Gastroesophageal sphincter (tissue), 4 donors: ENCODE data around the gene HMGN4. TPM values are rescaled to one million over a fixed set of nuclear protein-coding genes. Genes with fewer than 3 reads are reported as not detected.

Experiments
- ATAC-seq: fragments of 150-250 bp; one replicate; pipeline ENCODE4 v1.9.1; 2016; ENCODE audit warnings: mild to moderate bottlenecking, moderate library complexity
- H3K27ac ChIP-seq, 4 donors: fragments of 200-600 bp; sonication (generic) in 3 of 4; 1 replicate in 3 of 4; 2 replicates in 1 of 4; pipeline ENCODE4 v1.5.1; 2016 to 2019
- H3K27me3 ChIP-seq: fragments of 200-600 bp; sonication (generic); one replicate; pipeline ENCODE4 v1.5.1; 2019
- H3K36me3 ChIP-seq, 2 donors: fragments of 200-600 bp; sonication (generic); one replicate each; pipeline ENCODE4 v1.5.1; 2019; ENCODE audit warnings: control low read depth in 1 of 2
- H3K4me1 ChIP-seq, 3 donors: fragments of 200-600 bp; sonication (generic); 1 replicate in 2 of 3; 2 replicates in 1 of 3; pipeline ENCODE4 v1.5.1; 2016 to 2019; ENCODE audit warnings: control low read depth in 2 of 3
- H3K4me3 ChIP-seq, 2 donors: fragments of 200-600 bp; sonication (generic); one replicate each; pipeline ENCODE4 v1.5.1; 2019; ENCODE audit warnings: mild to moderate bottlenecking in 1 of 2, moderate library complexity in 1 of 2
- H3K9me3 ChIP-seq, 3 donors: fragments of 200-600 bp; sonication (generic); one replicate each; pipeline ENCODE4 v1.5.1; 2017 to 2019; ENCODE audit warnings: control low read depth in 2 of 3
- EP300 ChIP-seq: sonication (generic); formaldehyde crosslinking; IDR thresholded peaks from one replicate; pipeline ENCODE4 v1.6.1; 2017; ENCODE audit warnings: antibody characterized with exemption, mild to moderate bottlenecking
- POLR2A ChIP-seq, 2 donors: fragments of 450-650 bp; IDR thresholded peaks; one replicate each; pipeline ENCODE4 v1.6.1; 2017; ENCODE audit warnings: antibody characterized with exemption in 2 of 2, mild to moderate bottlenecking in 2 of 2, moderate library complexity in 1 of 2
- POLR2AphosphoS5 ChIP-seq: sonication (generic); formaldehyde crosslinking; IDR thresholded peaks from one replicate; pipeline ENCODE4 v1.6.1; 2017; ENCODE audit warnings: antibody characterized with exemption
- WGBS, 2 donors: methylation state at CpG; one replicate each; pipeline ENCODE4 v1.1.5; 2018; ENCODE audit warnings: low coverage in 1 of 2; 5-methylcytosine and 5-hydroxymethylcytosine counted together
- total RNA-seq, 4 donors: library from RNA; depleted of rRNA; stranded (reverse); fragments of >200 nt; gene quantifications; one replicate each; pipeline ENCODE4 v1.1.0, GENCODE V29; 2016
- TF ChIP-seq, protein P1 (sequence below), 4 experiments: fragments of 200-600 bp in 2 of 4; fragments of 450-650 bp in 2 of 4; sonication (generic) in 1 of 4; IDR thresholded peaks; one replicate each; pipeline ENCODE4 v1.5.1; 2017 to 2019; ENCODE audit warnings: antibody characterized with exemption in 4 of 4, mild to moderate bottlenecking in 2 of 4, moderate library complexity in 2 of 4

HMGN4 gene
- total RNA-seq, 4 donors from 2014 or later, result 80.5 to 121 (median 91.6) TPM

DNA sequence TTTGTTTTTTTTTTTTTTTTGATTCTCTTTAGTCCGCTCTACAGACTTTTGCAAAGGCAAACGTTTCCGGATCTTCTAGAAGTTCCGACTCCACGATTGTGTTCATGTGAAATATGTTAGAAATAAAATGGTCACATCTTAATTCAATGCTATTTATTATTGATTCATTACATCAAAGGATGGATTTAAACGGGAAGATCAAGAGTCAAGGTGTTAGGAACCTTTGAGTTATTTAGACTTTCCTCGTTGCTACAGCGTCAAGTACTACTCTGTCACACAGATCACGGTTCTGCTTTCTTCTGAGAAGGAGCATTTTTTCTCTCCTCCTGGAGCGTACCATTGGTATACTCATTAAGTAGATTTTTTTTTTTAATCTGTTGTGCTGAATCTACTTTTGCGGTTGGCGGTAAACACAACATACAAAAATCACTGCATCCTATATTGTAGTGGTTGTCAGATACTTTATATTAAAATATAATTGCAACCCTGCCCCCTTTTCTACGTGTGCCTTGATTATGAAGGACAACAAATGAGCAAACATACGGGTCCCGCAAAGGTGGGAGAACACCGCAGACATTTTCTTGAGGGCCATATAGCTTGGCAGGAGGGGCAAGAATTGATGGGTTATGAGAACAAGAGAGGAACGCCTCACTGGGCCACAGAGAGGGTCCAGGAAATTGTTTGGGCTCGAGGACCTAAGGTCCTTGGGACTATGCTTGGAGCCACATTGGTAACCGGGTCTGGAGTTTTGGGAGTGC lies 17.5 kb downstream of the HMGN4 start:
- TF ChIP-seq EP300 (no peak), POLR2AphosphoS5 (no peak), POLR2A (IDR thresholded peaks at IDR 0.05) (no peak)
- TF ChIP-seq, protein P1, sequence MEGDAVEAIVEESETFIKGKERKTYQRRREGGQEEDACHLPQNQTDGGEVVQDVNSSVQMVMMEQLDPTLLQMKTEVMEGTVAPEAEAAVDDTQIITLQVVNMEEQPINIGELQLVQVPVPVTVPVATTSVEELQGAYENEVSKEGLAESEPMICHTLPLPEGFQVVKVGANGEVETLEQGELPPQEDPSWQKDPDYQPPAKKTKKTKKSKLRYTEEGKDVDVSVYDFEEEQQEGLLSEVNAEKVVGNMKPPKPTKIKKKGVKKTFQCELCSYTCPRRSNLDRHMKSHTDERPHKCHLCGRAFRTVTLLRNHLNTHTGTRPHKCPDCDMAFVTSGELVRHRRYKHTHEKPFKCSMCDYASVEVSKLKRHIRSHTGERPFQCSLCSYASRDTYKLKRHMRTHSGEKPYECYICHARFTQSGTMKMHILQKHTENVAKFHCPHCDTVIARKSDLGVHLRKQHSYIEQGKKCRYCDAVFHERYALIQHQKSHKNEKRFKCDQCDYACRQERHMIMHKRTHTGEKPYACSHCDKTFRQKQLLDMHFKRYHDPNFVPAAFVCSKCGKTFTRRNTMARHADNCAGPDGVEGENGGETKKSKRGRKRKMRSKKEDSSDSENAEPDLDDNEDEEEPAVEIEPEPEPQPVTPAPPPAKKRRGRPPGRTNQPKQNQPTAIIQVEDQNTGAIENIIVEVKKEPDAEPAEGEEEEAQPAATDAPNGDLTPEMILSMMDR (IDR thresholded peaks at IDR 0.05), result no peak
- ATAC-seq, result no peak
- 51 to 53% methylated on average over 13 to 18 of the region's 19 CpGs for WGBS, 2 donors
- H3K27me3 ChIP-seq, result no peaks in the 10 kb centered on the region
- H3K27ac ChIP-seq, result peak overlapping the region in 1 of 4 donors; percentile 86
- no peaks in the 10 kb centered on the region for H3K36me3 ChIP-seq
- H3K4me3 ChIP-seq, result no peak overlapping the region
- H3K9me3 ChIP-seq, result no peaks in the 10 kb centered on the region
- peaks cover 0 to 28% (median 0%) of the 10 kb centered on the region in 3 donors for H3K4me1 ChIP-seq

DNA sequence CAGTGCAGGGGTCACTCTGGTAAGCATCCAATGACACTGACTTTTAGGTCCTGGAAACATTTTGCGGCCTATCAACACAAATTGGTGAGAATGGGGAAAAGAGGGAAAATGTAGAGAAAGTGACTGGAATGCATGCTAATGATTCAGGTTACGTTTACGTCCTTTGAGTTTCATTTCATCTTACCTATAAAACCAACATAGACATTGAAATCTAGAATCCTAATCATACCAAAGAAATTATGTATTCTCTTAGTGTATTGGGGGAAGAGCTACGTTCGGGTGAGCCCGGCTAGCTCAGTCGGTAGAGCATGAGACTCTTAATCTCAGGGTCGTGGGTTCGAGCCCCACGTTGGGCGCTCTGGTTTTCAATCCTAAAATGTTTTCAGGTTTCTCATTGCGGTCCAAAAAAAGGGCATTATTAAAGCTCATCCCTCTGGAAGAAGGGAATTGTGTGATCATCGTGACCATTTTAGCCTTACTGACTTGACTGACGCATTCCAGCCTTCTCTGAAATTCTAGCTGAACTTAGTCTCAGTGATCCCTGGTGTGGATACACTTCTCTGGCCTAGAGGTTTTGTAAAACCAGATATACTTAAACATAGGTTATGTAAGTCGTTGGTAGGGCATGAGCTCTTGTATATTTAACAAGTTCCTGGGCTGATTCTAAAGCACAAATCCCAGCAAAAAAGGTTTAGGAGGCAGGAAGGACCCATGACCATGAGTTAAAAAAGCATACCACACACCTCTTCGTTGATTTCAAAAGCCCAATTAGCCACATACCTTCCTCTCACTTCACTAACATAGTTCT lies 18.3 kb downstream of the HMGN4 start:
- Histone ChIP-seq H3K4me3 (no peak overlapping the region), H3K9me3 (no peaks in the 10 kb centered on the region), H3K27me3 (no peaks in the 10 kb centered on the region), H3K36me3 (no peaks in the 10 kb centered on the region), H3K4me1 (peaks cover 0 to 26% (median 0%) of the 10 kb centered on the region in 3 donors), H3K27ac (peak overlapping the region in 1 of 4 donors; percentile 34)
- ATAC-seq, result no peak
- no peak for TF ChIP-seq EP300
- TF ChIP-seq POLR2A (IDR thresholded peaks at IDR 0.05), result peak in 1 of 2 donors; percentile 11
- WGBS, 2 donors, result 26 to 44% methylated on average over 8 to 16 of the region's 16 CpGs

DNA sequence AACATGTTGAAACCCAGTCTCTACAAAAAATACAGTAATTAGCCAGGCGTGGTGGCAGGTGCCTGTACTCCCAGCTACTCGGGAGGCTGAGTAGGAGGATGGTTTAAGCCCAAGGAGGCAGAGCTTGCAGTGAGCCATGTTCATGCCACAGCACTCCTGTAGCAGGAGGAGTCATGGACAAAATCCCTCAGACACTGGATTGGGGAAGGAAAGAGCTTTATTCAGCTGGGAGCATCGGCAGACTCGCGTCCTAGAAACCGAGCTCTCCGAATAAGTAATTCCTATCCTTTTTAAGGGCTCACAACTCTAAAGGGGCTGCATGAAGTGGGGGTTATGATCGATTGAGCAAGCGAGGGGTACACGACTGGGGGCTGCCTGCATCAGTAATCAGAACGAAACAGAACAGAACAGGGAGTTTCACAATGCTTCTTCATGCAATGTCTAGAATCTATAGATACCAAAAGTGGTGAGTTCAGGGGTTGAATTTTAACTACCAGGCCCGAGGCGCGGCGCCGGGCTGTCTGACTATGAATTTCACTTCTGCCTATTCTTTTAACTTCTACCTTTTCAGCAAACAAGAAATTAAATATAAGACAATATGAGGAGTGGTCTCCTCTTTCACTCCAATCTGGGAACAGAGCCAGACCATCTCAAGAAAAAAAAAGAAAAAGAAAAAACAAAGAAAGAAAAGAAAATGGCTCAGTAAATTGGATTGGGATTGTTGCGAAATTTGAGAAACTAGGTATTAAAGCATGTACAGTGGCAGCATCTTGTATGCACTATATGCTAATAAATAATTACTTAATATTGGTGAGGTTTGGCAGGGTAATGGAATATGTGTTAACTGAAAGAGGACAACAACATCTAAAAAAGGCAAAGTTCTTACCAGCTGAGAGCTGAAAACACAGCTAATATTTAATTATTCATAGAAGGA lies 23.6 kb downstream of the HMGN4 start:
- no peak for ATAC-seq
- H3K4me3 ChIP-seq, result no peak overlapping the region
- no peak overlapping the region for H3K27ac ChIP-seq
- no peaks in the 10 kb centered on the region for H3K36me3 ChIP-seq
- H3K9me3 ChIP-seq, result no peaks in the 10 kb centered on the region
- WGBS, 2 donors, result 52 to 90% methylated on average over 5 to 14 of the region's 17 CpGs
- TF ChIP-seq POLR2A (IDR thresholded peaks at IDR 0.05), result no peak
- no peak for TF ChIP-seq POLR2AphosphoS5
- TF ChIP-seq, protein P1 (IDR thresholded peaks at IDR 0.05), result no peak
- no peak for TF ChIP-seq EP300
- H3K4me1 ChIP-seq, result no peaks in the 10 kb centered on the region
- no peaks in the 10 kb centered on the region for H3K27me3 ChIP-seq

DNA sequence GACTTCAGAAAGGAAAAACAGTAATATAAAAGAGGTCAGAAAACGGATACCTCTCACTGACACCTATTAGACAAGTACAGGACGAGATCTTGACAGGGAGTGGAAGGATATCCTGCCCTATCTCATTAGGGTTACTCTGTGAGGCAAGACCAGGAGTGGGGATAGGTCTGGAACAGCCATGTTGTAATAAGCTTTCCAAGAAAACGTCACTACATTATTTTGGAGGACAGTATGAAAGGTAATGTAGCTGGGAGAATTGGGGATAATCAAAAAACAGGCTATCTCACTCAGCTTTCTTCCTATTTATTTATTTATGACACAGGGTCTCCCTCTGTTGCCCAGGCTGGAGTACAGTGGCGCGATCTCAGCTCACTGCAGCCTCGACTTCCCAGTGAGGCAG lies 25.3 kb downstream of the HMGN4 start:
- Histone ChIP-seq H3K4me3 (no peak overlapping the region), H3K36me3 (no peaks in the 10 kb centered on the region), H3K27ac (no peak overlapping the region), H3K4me1 (no peaks in the 10 kb centered on the region), H3K9me3 (no peaks in the 10 kb centered on the region), H3K27me3 (no peaks in the 10 kb centered on the region)
- TF ChIP-seq POLR2A (IDR thresholded peaks at IDR 0.05) (no peak), POLR2AphosphoS5 (no peak), EP300 (no peak)
- TF ChIP-seq, protein P1 (IDR thresholded peaks at IDR 0.05), result no peak
- 56 to 69% methylated on average over 4 to 6 of the region's 6 CpGs for WGBS, 2 donors
- ATAC-seq, result no peak
